Cardiac muscle cell (in vitro differentiated cells and primary cell): ENCODE data around the gene ERC2. TPM values are rescaled to one million over a fixed set of nuclear protein-coding genes. Genes with fewer than 3 reads are reported as not detected.

Experiments
- DNase-seq, 2 donors: peaks; one replicate each; pipeline versions ENCODE4 v3.0.0 to v3.0.0-alpha.2; 2010 to 2017; ENCODE audit warnings: low read depth in 1 of 2, low spot score in 1 of 2
- H3K27ac ChIP-seq: fragments of 200-600 bp; sonication (generic); 2 replicates; pipeline ENCODE4 v1.5.1; 2016
- H3K27me3 ChIP-seq: fragments of 200-600 bp; sonication (generic); 2 replicates; pipeline ENCODE4 v1.6.0; 2016; ENCODE audit warnings: control low read depth
- H3K36me3 ChIP-seq: fragments of 200-600 bp; sonication (generic); 2 replicates; pipeline ENCODE4 v1.5.1; 2016; ENCODE audit warnings: control low read depth
- H3K4me1 ChIP-seq: fragments of 200-600 bp; sonication (generic); 2 replicates; pipeline ENCODE4 v1.8.1; 2017; ENCODE audit warnings: low read depth, mild to moderate bottlenecking, mixed run types
- H3K4me3 ChIP-seq: fragments of 200-600 bp; sonication (generic); 2 replicates; pipeline ENCODE4 v1.5.1; 2016; ENCODE audit warnings: mild to moderate bottlenecking
- H3K9me3 ChIP-seq: fragments of 200-600 bp; sonication (generic); 2 replicates; pipeline ENCODE4 v1.5.1; 2017; ENCODE audit warnings: low read depth, mild to moderate bottlenecking, control low read depth
- CTCF ChIP-seq: IDR thresholded peaks from 2 replicates; pipeline ENCODE4 v1.5.1; 2012; ENCODE audit warnings: low read depth, mild to moderate bottlenecking, low read length
- polyA plus RNA-seq: library from polyadenylated mRNA; unstranded; fragments of >200 nt; fragmentation: Nextera tagmentation; extraction: Ambion mirVana; gene quantifications from 2 replicates; pipeline ENCODE4 v1.2.1, GENCODE V29; 2016
- total RNA-seq: library from RNA; depleted of rRNA; stranded (reverse); fragments of >200 nt; gene quantifications from 2 replicates; pipeline ENCODE4 v1.2.3, GENCODE V29; 2016

The ERC2 gene
- total and polyA plus RNA-seq, 2 experiments from 2014 or later: 18.1 to 29.0 TPM

DNA sequence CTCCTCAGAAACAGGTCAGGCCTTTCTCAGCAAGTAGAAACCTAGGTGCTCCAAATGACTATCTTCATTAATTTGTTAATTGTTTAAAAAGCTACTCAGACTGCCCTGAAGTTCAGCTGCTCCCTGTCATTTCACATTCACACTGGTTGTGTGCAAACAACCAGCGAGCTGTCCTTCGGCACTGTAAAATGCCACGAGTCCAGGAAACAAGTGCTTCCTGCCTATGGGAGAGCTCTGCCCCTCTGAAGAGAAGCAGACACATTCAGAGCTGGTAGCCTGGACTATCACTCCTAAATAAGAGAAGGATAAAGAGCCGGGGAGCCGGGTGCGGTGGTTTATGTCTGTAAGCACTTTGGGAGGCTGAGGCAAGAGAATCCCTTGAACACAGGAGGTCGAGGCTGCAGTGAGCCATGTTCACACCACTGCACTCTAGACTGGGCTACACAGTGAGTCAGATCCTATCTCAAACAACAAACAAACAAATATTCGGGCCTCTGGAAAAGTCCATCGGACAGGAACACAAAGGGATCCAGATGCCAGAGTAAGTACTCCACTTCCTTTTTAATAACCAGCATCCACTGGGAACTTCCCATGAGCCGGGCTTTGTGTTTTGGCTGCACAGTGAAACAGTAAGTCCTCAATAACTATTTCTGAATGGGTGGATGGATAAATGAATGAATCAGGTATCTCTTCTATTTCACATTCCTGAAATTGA, 866.7 kb downstream of the ERC2 start:
- Histone ChIP-seq H3K27me3 (no peaks in the 10 kb centered on the region), H3K36me3 (no peaks in the 10 kb centered on the region), H3K4me1 (peaks cover 7% of the 10 kb centered on the region), H3K4me3 (no peak overlapping the region), H3K27ac (peak overlapping the region; percentile 84), H3K9me3 (no peaks in the 10 kb centered on the region)
- peak in 1 of 2 donors; percentile 57 for DNase-seq
- no peak for TF ChIP-seq CTCF

- no peak overlapping the region for H3K4me3 ChIP-seq
- H3K36me3 ChIP-seq: no peaks in the 10 kb centered on the region
- no peak for DNase-seq
- H3K4me1 ChIP-seq: peaks cover 7% of the 10 kb centered on the region
- no peaks in the 10 kb centered on the region for H3K27me3 ChIP-seq
- TF ChIP-seq CTCF: no peak
- no peaks in the 10 kb centered on the region for H3K9me3 ChIP-seq
- no peak overlapping the region for H3K27ac ChIP-seq
Observed at GRCh38 chr3:55598224-55598623, 870.0 kb downstream of the ERC2 start.

DNA sequence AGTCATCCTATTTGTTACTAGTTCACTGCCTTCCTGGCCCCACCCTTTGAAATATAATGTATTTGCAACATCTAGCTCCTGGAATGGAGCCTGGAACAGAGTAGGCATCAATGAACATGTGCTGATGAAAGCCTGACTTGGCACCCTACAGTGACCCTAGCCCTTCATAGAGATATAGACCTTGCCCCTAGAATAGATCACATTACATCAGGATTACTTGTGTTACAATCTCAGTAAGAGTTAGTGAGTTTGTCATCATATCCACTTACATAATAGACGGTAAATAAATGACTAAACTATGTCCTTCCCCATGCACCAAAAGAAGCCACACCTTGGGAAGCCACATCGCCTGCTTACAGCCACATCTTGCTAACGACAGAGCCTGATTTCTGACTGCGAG, 870.6 kb downstream of the ERC2 start:
- no peak for DNase-seq
- H3K27me3 ChIP-seq: no peaks in the 10 kb centered on the region
- H3K4me3 ChIP-seq: no peak overlapping the region
- TF ChIP-seq CTCF: no peak
- H3K9me3 ChIP-seq: no peaks in the 10 kb centered on the region
- peaks cover 11% of the 10 kb centered on the region for H3K4me1 ChIP-seq
- no peak overlapping the region for H3K27ac ChIP-seq
- no peaks in the 10 kb centered on the region for H3K36me3 ChIP-seq

GRCh38 chr3:55596212-55596611, 872.1 kb downstream of the ERC2 start:
- Histone ChIP-seq H3K4me1 (peaks cover 15% of the 10 kb centered on the region), H3K36me3 (no peaks in the 10 kb centered on the region), H3K9me3 (no peaks in the 10 kb centered on the region), H3K4me3 (no peak overlapping the region), H3K27ac (no peak overlapping the region), H3K27me3 (no peaks in the 10 kb centered on the region)
- TF ChIP-seq CTCF: no peak
- DNase-seq: no peak

- Histone ChIP-seq H3K9me3 (no peaks in the 10 kb centered on the region), H3K36me3 (no peaks in the 10 kb centered on the region), H3K4me1 (peaks cover 9% of the 10 kb centered on the region), H3K27ac (peak overlapping the region; percentile 18), H3K4me3 (no peak overlapping the region), H3K27me3 (no peaks in the 10 kb centered on the region)
- DNase-seq: no peak
- no peak for TF ChIP-seq CTCF
Observed at GRCh38 chr3:55595420-55595819, 872.8 kb downstream of the ERC2 start.

GRCh38 chr3:55592572-55592971, 875.7 kb downstream of the ERC2 start:
- peaks cover 10% of the 10 kb centered on the region for H3K4me1 ChIP-seq
- no peaks in the 10 kb centered on the region for H3K27me3 ChIP-seq
- TF ChIP-seq CTCF: no peak
- H3K27ac ChIP-seq: peak overlapping the region; percentile 55
- H3K36me3 ChIP-seq: no peaks in the 10 kb centered on the region
- no peak overlapping the region for H3K4me3 ChIP-seq
- H3K9me3 ChIP-seq: no peaks in the 10 kb centered on the region
- DNase-seq: no peak
